GM15510 (cell line): ENCODE results near the gene NPM1.

Experiments
- POLR2A ChIP-seq: IDR thresholded peaks from 3 replicates; pipeline ENCODE4 v1.6.1; 2011; ENCODE audit warnings: borderline replicate concordance; ENCODE audit not compliant: insufficient read length; ENCODE audit errors: extremely low read depth

Gene NPM1

GRCh38 chr5:171450423-171451331, 63.0 kb downstream of the NPM1 start:
- TF ChIP-seq POLR2A: no peak

- TF ChIP-seq POLR2A: no peak
Observed at GRCh38 chr5:171451421-171451820, 63.8 kb downstream of the NPM1 start.

- no peak for TF ChIP-seq POLR2A
Observed at GRCh38 chr5:171453056-171453725, 65.5 kb downstream of the NPM1 start.

GRCh38 chr5:171453988-171454387, 66.3 kb downstream of the NPM1 start:
- no peak for TF ChIP-seq POLR2A

- TF ChIP-seq POLR2A: no peak
Observed at GRCh38 chr5:171454549-171454948, 66.9 kb downstream of the NPM1 start.

- TF ChIP-seq POLR2A: no peak
Observed at GRCh38 chr5:171455522-171455921, 67.9 kb downstream of the NPM1 start.

- TF ChIP-seq POLR2A: no peak
Observed at GRCh38 chr5:171457208-171457981, 69.7 kb downstream of the NPM1 start.

- TF ChIP-seq POLR2A: no peak
Observed at GRCh38 chr5:171459839-171460238, 72.2 kb downstream of the NPM1 start.
